ENCODE results near the gene DNAJC12. TPM values are rescaled to one million over a fixed set of nuclear protein-coding genes. Genes with fewer than 3 reads are reported as not detected.

The DNAJC12 gene
- total RNA-seq, 3 donors from 2014 or later: 6.3 to 8.8 (median 8.8) TPM

GRCh38 chr10:67807855-67808456 is 30.0 kb downstream of the DNAJC12 start:
- no peaks in the 10 kb centered on the region for H3K36me3 ChIP-seq (ENCODE audit: low read depth)
- no peak overlapping the region for H3K4me3 ChIP-seq
- DNase-seq: no peak
- TF ChIP-seq, protein P1, sequence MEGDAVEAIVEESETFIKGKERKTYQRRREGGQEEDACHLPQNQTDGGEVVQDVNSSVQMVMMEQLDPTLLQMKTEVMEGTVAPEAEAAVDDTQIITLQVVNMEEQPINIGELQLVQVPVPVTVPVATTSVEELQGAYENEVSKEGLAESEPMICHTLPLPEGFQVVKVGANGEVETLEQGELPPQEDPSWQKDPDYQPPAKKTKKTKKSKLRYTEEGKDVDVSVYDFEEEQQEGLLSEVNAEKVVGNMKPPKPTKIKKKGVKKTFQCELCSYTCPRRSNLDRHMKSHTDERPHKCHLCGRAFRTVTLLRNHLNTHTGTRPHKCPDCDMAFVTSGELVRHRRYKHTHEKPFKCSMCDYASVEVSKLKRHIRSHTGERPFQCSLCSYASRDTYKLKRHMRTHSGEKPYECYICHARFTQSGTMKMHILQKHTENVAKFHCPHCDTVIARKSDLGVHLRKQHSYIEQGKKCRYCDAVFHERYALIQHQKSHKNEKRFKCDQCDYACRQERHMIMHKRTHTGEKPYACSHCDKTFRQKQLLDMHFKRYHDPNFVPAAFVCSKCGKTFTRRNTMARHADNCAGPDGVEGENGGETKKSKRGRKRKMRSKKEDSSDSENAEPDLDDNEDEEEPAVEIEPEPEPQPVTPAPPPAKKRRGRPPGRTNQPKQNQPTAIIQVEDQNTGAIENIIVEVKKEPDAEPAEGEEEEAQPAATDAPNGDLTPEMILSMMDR (IDR thresholded peaks at IDR 0.05): no peak
- intact Hi-C loops (cut with DNase I, micrococcal nuclease): no loop called here
- peaks cover 10% of the 10 kb centered on the region for H3K4me1 ChIP-seq (ENCODE audit: low read depth)
- no peak for ATAC-seq
- H3K9me3 ChIP-seq: no peaks in the 10 kb centered on the region

DNA sequence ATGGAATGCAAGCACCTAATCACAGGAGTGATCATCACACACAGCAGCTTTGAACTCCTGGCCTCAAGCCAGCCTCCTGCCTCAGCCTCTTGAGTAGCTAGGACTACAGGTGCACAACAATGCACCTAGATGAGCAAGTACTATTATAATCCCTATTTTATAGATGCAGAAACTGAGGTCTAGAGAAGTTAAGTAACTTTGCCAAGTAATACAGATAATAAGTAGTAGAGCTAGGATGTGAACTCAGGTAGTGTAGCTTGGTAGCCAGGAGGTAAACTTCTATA is 33.7 kb downstream of the DNAJC12 start:
- no peak overlapping the region for H3K4me3 ChIP-seq
- peaks cover 4% of the 10 kb centered on the region for H3K4me1 ChIP-seq (ENCODE audit: low read depth)
- TF ChIP-seq, protein P1 (IDR thresholded peaks at IDR 0.05): no peak
- DNase-seq: no peak
- H3K9me3 ChIP-seq: no peaks in the 10 kb centered on the region
- H3K36me3 ChIP-seq (ENCODE audit: low read depth): no peaks in the 10 kb centered on the region
- ATAC-seq: peak; percentile 33
- intact Hi-C loops (cut with DNase I, micrococcal nuclease): no loop called here

DNA sequence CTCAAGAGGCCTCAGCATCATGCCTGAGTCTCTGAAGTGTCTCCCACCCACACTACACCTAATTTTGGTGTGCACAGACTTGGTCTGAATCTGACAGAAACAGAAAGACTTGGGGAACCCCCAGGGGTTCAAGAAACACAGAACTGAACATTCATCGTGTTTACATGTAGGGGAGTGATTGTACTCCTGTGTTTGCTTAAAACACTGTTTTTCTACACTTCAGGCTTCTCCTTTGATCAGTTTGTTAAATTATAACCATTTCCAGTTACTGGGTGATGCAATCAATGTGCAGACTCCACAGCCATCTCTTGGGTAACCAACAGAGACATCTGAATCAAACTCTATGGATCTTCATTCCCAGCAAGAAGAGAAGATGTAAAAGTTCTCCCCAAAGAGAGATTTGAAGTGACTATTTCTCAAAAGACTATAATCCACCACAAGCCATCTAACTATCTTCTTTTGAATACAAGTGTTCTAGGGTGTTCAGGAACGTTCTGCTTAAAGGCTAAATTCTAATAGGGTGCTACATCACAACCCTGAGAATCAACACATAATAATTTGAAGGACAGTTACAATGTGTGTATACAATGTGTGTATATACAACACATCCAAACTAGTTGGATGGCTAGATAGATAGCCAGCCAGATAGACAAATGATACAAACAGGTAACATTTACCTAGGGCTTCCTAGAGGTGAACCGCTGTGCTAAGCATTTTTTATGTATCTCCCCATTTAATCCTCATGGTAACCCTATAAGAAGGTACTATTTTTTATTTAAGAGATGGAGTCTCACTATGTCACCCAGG is 34.2 kb downstream of the DNAJC12 start:
- DNase-seq (no peak), ATAC-seq (peak; percentile 76)
- Histone ChIP-seq H3K36me3 (ENCODE audit: low read depth) (no peaks in the 10 kb centered on the region), H3K4me1 (ENCODE audit: low read depth) (peaks cover 4% of the 10 kb centered on the region), H3K4me3 (no peak overlapping the region), H3K9me3 (no peaks in the 10 kb centered on the region)
- intact Hi-C loops (cut with DNase I, micrococcal nuclease): no loop called here
- TF ChIP-seq, protein P1 (IDR thresholded peaks at IDR 0.05): no peak

DNA sequence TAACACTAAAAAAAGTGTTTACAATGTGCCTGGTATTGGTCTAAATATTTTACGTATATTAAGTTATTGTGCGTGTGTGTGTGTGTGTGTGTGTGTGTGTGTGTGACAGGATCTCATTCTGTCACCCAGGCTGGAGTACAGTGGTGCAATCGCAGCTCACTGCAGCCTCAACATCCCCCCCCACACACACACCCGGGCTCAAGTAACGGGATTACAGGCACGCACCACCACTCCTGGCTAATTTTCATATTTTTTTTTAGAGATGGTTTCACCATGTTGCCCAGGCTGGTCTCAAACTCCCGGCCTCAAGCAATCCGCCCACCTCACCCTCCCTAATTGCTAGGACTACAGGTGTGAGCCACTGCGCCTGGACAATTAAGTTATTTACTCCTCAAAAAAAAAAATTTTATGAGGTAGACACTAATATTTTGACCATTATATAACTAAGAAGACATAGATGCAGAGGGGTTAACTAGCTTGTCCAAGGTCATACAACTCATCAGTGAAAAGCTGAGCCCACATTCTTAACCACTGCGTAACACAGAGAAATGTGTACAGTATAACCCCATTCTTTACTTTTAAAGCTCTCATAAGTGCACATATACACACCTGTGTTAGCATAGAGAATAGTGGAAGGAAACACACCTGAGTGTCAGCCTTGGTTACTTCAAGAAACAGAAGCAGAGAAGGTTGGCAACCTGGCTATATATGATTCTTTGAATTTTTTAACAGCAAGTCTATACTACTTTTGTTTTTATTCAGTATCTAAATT is 35.0 kb downstream of the DNAJC12 start:
- Histone ChIP-seq H3K4me1 (ENCODE audit: low read depth) (peaks cover 1% of the 10 kb centered on the region), H3K4me3 (no peak overlapping the region), H3K9me3 (no peaks in the 10 kb centered on the region), H3K36me3 (ENCODE audit: low read depth) (no peaks in the 10 kb centered on the region)
- DNase-seq (no peak), ATAC-seq (peak; percentile 75)
- TF ChIP-seq, protein P1 (IDR thresholded peaks at IDR 0.05): no peak
- intact Hi-C loops (cut with DNase I, micrococcal nuclease): no loop called here

DNA sequence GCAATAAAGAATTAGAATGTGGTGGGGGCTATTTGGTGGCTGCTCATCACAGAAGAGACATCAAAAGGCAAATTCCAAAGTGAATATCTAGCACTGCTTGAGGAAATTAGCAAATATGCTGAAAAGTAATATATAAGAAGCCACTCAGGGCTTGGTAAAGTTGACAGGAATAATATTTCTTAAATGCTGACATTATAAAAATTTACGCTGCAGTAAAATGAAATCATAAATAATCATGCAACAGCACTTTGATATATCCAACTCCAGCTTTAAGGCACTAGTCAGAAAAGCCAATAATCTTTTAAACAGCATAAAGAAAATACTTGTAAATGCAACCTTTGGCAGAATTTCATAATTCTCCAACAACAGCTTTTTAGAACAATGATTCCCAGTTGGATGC is 36.9 kb downstream of the DNAJC12 start:
- DNase-seq: no peak
- TF ChIP-seq, protein P1 (IDR thresholded peaks at IDR 0.05): no peak
- Histone ChIP-seq H3K9me3 (no peaks in the 10 kb centered on the region), H3K4me1 (ENCODE audit: low read depth) (no peaks in the 10 kb centered on the region), H3K36me3 (ENCODE audit: low read depth) (no peaks in the 10 kb centered on the region), H3K4me3 (no peak overlapping the region)
- no peak for ATAC-seq
- intact Hi-C loops (cut with DNase I, micrococcal nuclease): no loop called here
